HTR-8/SVneo (cell line): ENCODE measurements around the gene SNX24.
"Not testable (repeated sequence)": the region's sequence is repeated elsewhere in the genome, so short reads cannot be mapped to it uniquely, and the experiment has no call there.

Experiments
- DNase-seq: peaks from one replicate; pipeline ENCODE4 v3.0.0; 2011; ENCODE audit warnings: low spot score, mixed read lengths; ENCODE audit not compliant: insufficient read length
- FAIRE-seq: peaks from 2 replicates; lab custom pipeline; 2011; peaks lifted over from hg19 to GRCh38; lab: Jason Lieb, UNC

Gene SNX24

DNA sequence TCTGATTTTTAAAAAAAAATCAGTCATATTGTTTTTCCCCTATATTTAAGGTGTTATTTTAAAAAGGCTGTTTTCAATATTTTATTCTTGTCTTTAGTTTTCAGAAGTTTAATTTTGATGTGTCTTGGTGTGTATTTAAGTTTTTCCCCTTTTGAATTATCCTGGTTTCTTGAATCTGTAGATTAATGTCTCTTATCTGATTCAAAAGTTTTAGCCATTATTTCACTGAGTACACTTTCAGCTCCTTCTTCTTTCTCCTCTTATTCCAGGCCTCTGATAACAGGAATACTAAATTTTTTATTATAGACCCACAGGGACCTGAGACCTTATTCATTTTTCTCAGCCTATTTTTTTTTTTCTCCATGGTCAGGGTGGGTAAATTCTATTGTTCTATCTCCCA is 109.3 kb downstream of the SNX24 start:
- DNase-seq: no peak
- FAIRE-seq: no peak

GRCh38 chr5:122957457-122957856 is 112.0 kb downstream of the SNX24 start:
- DNase-seq (no peak), FAIRE-seq (no peak)

DNA sequence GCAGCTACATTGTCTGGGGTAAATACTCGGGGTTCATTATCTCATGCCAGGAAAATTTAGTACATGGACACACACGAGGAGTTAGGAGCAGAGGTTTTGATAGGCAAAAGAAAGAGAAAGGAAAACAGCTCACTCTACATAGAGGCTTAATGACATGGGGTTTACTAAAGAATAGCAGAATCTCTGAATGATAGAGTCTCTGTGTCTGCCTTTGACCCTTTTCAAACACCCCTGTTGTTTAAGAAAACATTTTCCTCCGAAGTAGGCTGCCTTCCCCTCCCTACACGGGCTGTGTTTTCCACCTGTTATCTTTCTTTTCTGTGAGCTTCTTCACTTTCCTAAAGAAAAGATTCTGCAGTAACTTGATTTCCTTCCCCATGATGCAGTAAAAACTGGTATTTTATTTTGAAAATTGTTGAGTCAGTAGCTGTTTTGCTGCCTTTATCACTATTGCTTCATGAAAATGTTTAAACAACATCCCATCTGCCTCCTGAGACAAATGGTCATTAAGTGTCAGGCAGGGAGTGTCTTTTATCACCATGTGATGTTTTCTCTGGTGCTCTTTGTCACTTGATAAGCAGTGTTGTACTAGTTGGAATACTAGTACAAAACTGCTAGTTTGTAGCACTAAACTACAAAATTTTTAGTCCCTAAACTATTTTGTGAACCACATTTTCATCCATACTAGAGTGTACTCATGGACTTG is 114.5 kb downstream of the SNX24 start:
- no peak for DNase-seq
- no peak for FAIRE-seq

DNA sequence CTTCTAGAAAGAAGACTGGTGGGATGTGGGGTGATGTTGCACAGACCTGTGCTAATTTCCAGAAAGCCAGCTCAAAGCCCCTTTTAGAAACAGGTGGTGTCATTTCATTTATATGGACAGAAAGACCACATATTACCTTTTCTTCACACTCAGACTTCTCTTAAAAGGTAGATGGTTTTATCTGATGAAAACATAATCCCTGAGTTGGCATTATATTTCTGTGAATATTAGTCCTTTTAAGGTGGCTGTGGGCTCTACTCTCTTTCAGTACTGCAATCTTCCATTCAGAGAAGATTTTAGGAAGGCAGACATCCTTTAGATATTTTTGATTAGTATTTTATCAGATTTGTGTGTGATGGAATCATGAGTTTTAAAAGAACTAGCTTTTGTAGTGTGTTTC is 117.9 kb downstream of the SNX24 start:
- no peak for DNase-seq
- no peak for FAIRE-seq

- FAIRE-seq (no peak), DNase-seq (no peak)
Measured at GRCh38 chr5:122965111-122965510, 119.7 kb downstream of the SNX24 start.

GRCh38 chr5:122967085-122967484 is 121.7 kb downstream of the SNX24 start:
- no peak for DNase-seq
- FAIRE-seq: no peak

DNA sequence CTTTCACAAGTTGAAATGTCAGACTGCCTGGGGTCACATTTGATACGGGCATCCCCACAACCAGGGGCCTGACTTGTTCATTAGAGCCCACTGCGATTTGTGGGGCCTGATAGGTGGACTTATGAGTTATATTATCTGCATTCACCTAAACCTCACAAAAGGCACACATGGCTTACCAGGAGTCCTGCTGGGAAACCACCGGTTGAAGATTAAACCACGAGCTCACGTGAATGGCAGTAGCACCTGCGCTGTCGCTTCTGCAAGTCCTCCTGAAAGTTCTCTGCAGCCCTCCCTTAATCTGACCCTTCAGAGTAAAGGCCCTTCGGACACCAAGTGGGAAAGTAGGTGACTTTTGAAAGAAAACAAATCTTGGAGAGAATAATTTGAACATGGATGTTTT is 122.2 kb downstream of the SNX24 start:
- DNase-seq (no peak), FAIRE-seq (no peak)

DNA sequence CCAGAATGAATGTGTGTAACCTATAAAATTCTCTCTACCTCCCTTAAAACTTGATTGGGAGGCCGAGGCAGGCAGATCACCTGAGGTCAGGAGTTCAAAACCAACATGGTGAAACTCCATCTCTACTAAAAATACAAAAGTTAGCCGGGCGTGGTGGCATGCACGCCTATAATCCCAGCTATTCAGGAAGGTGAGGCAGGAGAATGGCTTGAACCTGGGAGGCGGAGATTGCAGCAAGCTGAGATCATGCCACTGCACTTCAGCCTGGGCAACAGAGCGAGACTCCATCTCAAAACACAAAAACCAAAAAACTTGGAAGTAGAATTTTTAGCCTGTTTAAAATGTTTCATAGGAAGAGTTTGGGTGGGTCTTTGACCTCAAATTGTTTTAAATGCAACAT is 122.6 kb downstream of the SNX24 start:
- FAIRE-seq, DNase-seq: not testable (repeated sequence)

DNA sequence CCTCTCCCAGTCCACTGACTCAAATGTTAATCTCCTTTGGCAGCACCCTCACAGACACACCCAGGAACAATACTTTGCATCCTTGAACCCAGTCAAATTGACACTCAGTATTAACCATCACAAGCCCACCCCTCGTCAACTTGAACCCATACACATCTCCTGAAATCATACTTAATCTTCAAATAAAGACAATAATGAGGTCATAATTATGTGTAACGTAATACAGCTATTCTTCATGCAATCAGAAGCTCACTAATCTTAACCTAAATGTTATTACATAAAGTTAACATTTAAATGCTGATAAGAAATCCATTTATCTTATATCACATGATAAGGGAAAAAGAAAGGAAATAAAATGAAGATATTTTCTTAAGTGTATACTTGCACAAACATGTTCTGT is 125.9 kb downstream of the SNX24 start:
- FAIRE-seq (no peak), DNase-seq (no peak)

DNA sequence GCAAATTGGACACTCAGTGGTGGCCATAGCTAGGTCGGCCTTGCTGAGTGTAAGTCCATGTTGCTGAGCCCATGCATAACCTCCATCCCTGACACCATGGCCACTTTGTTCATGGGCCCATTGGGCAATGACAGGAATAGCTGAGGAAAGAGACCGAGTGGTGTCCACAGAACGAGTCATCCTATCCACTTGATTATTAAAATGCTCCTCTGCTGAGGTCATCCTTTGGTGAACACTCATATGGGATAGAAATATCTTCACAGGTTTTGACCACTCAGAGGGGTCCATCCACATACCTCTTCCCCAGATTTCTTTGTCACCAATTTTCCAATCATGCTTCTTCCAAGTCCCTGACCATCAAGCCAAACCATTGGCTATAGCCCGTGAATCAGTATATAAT is 127.5 kb downstream of the SNX24 start:
- FAIRE-seq (no peak), DNase-seq (no peak)

- not testable (repeated sequence) for FAIRE-seq, DNase-seq
Measured at GRCh38 chr5:122973759-122974158, 128.3 kb downstream of the SNX24 start.

GRCh38 chr5:122974251-122974650 is 128.8 kb downstream of the SNX24 start:
- FAIRE-seq, DNase-seq: not testable (repeated sequence)

- DNase-seq (no peak), FAIRE-seq (no peak)
Measured at GRCh38 chr5:122977319-122977718, 131.9 kb downstream of the SNX24 start.

- DNase-seq (no peak), FAIRE-seq (no peak)
Measured at GRCh38 chr5:122978068-122978467, 132.7 kb downstream of the SNX24 start.

DNA sequence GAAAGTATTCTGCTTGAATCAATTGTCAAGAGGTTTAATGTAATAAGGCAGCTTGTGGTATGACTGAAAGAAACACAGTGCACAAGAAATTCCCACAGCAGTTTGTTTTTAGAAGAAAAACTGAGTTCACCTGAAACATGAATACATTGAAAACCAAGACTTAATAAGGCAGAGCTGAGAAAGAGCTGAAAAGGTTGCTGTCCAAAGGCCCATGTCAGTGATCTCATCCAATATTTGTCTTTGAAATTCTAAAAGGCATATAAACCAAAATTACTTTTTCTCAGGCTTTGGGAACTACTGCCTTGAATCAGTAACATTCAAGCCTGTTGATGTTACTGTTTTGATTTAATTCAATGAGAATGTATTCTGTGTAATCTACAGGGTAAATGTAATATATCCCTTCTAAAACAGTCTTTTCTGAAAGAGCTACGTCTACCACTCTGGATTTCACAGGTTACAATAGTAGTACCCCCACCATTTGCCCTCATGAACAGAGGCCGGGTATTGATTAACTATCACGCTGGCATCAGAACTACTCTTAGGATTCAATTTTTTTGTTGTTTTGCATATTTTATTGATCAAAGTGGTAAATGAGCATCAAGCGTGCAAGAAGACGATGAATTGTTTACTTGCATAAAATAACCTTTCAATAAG is 133.4 kb downstream of the SNX24 start:
- no peak for FAIRE-seq
- DNase-seq: no peak

DNA sequence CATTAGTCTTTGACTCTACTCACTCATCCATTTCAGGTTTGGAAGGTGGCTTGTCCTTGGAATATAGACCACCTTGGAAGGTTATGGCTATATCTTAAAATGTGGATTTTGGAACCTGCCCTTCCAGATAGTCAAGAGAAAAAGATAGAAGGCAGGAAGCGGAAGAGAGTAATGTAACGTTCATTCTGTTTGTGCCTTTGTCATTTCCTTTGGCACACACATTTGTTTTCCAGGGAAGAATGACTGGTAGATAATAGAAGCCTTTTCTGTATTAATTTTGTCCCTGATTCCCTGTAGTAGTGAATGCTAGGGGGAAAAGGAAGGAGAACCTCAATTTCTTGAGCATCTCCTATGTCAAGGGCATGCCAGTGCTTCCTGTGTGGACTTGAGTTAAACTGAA is 136.4 kb downstream of the SNX24 start:
- DNase-seq (no peak), FAIRE-seq (no peak)

DNA sequence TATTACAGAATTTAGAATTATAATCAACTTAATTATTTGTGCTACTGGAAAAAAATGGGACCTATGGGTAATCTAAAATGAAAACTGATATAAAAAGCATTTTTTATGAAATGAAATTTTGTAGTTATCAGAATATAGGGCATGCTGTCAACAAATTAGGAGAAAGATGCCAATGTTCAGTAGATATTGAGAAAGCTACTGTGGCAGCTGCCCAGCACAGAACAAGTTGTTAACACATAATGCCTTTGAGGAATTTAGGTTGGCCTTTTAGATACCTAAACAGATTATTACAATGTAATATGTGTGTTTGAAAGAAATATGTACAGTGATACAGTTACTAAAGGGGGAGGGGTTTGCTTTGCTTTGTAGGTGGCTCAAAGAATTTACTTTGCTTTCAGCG is 137.0 kb downstream of the SNX24 start:
- FAIRE-seq: no peak
- no peak for DNase-seq

DNA sequence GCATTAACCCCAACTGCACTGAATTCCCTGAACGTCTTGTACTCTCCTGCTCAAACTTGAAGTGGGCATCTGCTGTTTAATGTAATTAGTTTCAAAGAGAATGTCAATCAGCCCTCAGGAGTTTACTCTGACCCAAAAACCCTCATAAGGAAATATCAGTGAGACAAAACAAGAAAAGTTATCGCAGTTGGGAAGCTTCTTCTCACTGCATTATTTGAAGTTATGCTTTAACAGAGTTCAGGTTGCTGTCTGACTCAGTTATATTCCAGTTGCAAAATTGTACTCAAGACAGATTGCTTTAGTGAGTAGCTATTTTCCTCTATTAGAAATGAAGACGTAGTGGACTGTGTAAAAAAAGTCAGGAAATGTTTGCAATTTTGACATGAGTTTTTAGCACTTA is 139.0 kb downstream of the SNX24 start:
- FAIRE-seq: no peak

GRCh38 chr5:122985006-122985700 is 139.7 kb downstream of the SNX24 start:
- DNase-seq (no peak), FAIRE-seq (no peak)

More for the DNA sequence above, 139.0 kb downstream of the SNX24 start:
- no peak for DNase-seq

- no peak for FAIRE-seq
- DNase-seq: no peak
Measured at GRCh38 chr5:122985954-122986721, 140.7 kb downstream of the SNX24 start.

DNA sequence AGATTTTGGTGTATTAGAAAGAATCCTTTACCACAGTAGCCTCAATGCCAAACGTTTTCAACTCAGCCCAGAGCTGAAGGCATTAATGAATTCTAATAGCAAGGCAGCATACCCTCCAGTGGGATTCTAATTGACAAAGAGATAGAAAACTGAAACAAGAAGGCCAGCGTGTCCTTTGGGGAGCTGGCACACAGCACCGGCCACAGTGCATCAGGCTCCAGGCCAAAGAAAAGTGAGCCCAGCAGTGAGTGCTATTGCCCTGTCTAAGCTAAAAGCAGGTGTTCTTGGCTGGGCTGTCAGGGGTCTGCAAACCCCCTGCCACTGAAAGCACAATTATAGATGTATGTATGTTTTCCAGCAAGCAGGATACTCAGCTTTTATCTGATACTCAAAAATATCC is 150.7 kb downstream of the SNX24 start:
- DNase-seq: no peak
- no peak for FAIRE-seq
